Uterus (tissue), 4 donors: ENCODE data around the gene EFEMP2. TPM values are rescaled to one million over a fixed set of nuclear protein-coding genes. Genes with fewer than 3 reads are reported as not detected.

ENCODE experiments used
- DNase-seq, 2 donors: peaks; one replicate each; pipeline ENCODE4 v3.0.0-alpha.2; 2019 to 2020
- H3K27ac ChIP-seq, 2 donors: fragments of 200-600 bp; sonication (generic); 1 replicate in 1 of 2; 2 replicates in 1 of 2; pipeline ENCODE4 v1.5.1; 2016 to 2018
- H3K27me3 ChIP-seq, 2 donors: fragments of 200-600 bp; sonication (generic); one replicate each; pipeline ENCODE4 v1.5.1; 2018 to 2019; ENCODE audit warnings: control low read depth in 1 of 2
- H3K36me3 ChIP-seq, 2 donors: fragments of 200-600 bp; sonication (generic); one replicate each; pipeline ENCODE4 v1.5.1; 2019; ENCODE audit warnings: control low read depth in 1 of 2
- H3K4me1 ChIP-seq, 2 donors: fragments of 200-600 bp; sonication (generic); one replicate each; pipeline ENCODE4 v1.5.1; 2018 to 2019; ENCODE audit warnings: control low read depth in 1 of 2
- H3K4me3 ChIP-seq, 2 donors: fragments of 200-600 bp; sonication (generic); 1 replicate in 1 of 2; 2 replicates in 1 of 2; pipeline ENCODE4 v1.5.1; 2018 to 2019; ENCODE audit warnings: mild to moderate bottlenecking in 1 of 2
- H3K9me3 ChIP-seq, 2 donors: fragments of 200-600 bp; sonication (generic); one replicate each; pipeline ENCODE4 v1.5.1; 2019; ENCODE audit warnings: control low read depth in 1 of 2
- POLR2A ChIP-seq, 2 donors: fragments of 450-650 bp; IDR thresholded peaks; one replicate each; pipeline ENCODE4 v1.6.1; 2016; ENCODE audit warnings: antibody characterized with exemption in 2 of 2, mild to moderate bottlenecking in 1 of 2, moderate library complexity in 1 of 2
- intact Hi-C: fragments of 100-400 bp; cut with DNase I; formaldehyde crosslinking; loops from one replicate; pipeline ENCODE4 v1.15.1; 2023; ENCODE audit warnings: low total_unique reads
- total RNA-seq, 4 donors: library from RNA; depleted of rRNA in 3 of 4; stranded (reverse); fragments of >200 nt in 3 of 4; gene quantifications; one replicate each; pipeline versions ENCODE4 v1.1.0 to v1.2.4, GENCODE V29; 2014 to 2023
- TF ChIP-seq, protein P1 (sequence below), 4 experiments: fragments of 200-600 bp in 2 of 4; fragments of 450-650 bp in 2 of 4; sonication (generic) in 2 of 4; IDR thresholded peaks; one replicate each; pipeline ENCODE4 v1.5.1; 2016 to 2019; ENCODE audit warnings: antibody characterized with exemption in 4 of 4, mild to moderate bottlenecking in 2 of 4, moderate library complexity in 1 of 4
- donor health status: DM: yes; HTN: yes; CAD: no.

Gene EFEMP2
- total RNA-seq, 4 donors from 2014 or later: 56.1 to 165 (median 87.3) TPM

DNA sequence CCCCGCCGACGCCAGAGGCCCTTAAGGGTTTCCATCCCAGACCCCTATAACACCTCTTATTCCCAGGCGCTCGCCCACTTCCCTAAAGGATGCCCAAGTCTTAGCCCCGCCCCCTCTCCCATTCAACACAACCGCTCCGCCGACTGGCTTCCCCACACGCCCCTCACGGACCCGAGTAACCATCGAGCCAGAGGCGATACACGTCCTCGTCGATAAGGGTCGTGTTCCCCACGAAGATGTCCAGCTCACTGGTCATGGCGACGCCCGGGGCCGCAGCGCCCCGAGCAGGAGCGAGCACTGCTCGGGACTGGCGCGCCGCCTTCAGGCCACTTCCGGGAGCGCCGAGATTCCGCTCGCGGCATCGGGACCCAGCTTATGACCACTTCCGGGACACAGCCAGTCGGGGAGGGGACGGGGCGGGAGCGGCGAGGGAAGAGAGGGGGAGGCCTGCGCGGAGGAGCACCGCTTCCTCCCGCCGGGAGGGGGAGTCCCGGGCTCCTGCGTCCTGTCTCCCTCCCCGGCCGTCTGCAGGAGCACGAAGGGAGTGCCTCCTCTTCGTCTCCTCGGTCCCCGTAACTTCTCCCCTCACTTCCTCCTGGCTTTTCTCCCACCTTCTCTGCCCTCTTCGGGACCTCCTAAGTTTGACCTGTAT is 15.7 kb upstream of the EFEMP2 start, which contains the start of gene FIBP:
TSS of gene FIBP (minus strand) at position 309 of the 652 bp plus-strand sequence. CDS start at position 256, 53 bp downstream.
- intact Hi-C loops: no loop called here
- Histone ChIP-seq H3K4me3 (peak within 1 kb of the TSS; percentile 55 to 88), H3K9me3 (no peaks in the 10 kb centered on the region), H3K4me1 (peaks cover 4 to 21% of the 10 kb centered on the region in 2 donors), H3K27me3 (no peaks in the 10 kb centered on the region), H3K36me3 (no peaks in the 10 kb centered on the region), H3K27ac (peak within 1 kb of the TSS; percentile 96 to 97)
- DNase-seq: peak; percentile 98
- TF ChIP-seq, protein P1, sequence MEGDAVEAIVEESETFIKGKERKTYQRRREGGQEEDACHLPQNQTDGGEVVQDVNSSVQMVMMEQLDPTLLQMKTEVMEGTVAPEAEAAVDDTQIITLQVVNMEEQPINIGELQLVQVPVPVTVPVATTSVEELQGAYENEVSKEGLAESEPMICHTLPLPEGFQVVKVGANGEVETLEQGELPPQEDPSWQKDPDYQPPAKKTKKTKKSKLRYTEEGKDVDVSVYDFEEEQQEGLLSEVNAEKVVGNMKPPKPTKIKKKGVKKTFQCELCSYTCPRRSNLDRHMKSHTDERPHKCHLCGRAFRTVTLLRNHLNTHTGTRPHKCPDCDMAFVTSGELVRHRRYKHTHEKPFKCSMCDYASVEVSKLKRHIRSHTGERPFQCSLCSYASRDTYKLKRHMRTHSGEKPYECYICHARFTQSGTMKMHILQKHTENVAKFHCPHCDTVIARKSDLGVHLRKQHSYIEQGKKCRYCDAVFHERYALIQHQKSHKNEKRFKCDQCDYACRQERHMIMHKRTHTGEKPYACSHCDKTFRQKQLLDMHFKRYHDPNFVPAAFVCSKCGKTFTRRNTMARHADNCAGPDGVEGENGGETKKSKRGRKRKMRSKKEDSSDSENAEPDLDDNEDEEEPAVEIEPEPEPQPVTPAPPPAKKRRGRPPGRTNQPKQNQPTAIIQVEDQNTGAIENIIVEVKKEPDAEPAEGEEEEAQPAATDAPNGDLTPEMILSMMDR (IDR thresholded peaks at IDR 0.05): peak; percentile 73 to 95 (median 88)
- TF ChIP-seq POLR2A (IDR thresholded peaks at IDR 0.05): peak; percentile 92

DNA sequence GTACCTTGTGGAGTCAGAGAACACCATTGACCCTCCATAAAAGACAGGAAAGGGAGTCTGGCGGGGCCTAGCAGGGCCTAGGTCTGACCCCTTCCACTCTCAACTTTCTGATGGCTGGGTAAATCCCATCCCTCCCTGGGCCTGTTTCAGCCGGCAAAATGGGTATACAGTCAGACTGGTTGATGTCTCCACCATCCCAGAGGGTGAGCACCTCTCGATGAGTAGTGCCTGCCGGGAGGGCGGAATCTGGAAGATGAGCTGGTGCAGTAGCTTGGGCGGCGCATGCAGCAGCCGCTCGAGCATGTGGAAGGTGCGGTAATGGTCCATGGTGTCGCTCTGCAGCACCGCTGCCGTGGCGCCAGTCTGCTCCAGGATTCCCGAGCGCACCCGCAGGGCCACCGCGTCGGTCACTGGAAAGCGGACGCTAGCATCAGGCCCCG is 15.1 kb upstream of the EFEMP2 start:
- no peaks in the 10 kb centered on the region for H3K27me3 ChIP-seq
- H3K4me1 ChIP-seq: peaks cover 4 to 17% of the 10 kb centered on the region in 2 donors
- H3K4me3 ChIP-seq: peak overlapping the region; percentile 55 to 88
- intact Hi-C loops: no loop called here
- H3K36me3 ChIP-seq: no peaks in the 10 kb centered on the region
- H3K27ac ChIP-seq: peak overlapping the region; percentile 96 to 97
- DNase-seq: no peak
- TF ChIP-seq, protein P1 (IDR thresholded peaks at IDR 0.05): no peak
- TF ChIP-seq POLR2A (IDR thresholded peaks at IDR 0.05): no peak
- H3K9me3 ChIP-seq: no peaks in the 10 kb centered on the region

DNA sequence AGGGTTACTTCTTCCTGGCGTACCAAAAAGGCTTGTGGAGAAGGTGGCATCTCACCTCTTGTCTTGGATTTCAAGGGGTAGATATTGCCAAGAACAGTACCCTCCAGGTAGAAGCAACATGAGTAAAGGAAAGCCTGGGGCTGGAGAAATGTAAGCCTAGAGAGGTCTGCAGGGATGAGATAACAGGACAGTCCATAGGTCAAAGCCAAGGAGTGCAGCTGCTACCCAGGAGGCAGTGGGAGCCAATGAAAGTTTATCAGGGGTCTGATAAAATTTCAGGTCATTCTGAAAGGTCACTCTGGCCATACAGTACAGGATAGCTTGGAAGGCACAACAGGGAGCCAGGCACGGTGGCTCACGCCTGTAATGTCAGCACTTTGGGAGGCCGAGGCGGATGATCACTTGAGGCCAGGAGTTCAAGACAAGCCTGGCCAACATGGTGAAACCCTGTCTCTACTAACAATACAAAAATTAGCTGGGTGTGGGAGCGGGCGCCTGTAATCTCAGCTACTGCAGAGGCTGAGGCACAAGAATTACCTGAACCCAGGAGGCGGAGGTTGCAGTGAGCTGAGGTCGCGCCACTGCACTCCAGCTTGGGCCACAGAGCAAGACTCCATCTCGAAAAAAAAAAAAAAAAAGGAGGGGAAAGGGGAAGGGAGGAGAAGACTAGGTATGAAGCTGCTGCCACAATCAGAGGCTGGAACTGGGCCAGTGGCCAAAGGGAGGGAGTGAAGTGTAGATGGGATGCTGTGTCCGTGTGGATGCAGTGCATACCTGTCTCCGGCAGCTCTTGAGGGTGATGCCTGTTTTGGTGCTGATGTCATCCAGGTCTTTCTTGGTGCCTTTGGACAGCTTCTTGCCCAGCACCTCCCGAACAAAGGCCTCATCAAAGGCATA is 14.5 kb upstream of the EFEMP2 start:
- no peaks in the 10 kb centered on the region for H3K36me3 ChIP-seq
- H3K4me3 ChIP-seq: peak overlapping the region; percentile 55 to 88
- H3K27ac ChIP-seq: peak overlapping the region; percentile 96 to 97
- peak in 1 of 2 donors; percentile 52 for DNase-seq
- no peaks in the 10 kb centered on the region for H3K9me3 ChIP-seq
- TF ChIP-seq, protein P1 (IDR thresholded peaks at IDR 0.05): no peak
- no peak for TF ChIP-seq POLR2A (IDR thresholded peaks at IDR 0.05)
- H3K4me1 ChIP-seq: peaks cover 4 to 10% of the 10 kb centered on the region in 2 donors
- H3K27me3 ChIP-seq: no peaks in the 10 kb centered on the region
- intact Hi-C loops: no loop called here

DNA sequence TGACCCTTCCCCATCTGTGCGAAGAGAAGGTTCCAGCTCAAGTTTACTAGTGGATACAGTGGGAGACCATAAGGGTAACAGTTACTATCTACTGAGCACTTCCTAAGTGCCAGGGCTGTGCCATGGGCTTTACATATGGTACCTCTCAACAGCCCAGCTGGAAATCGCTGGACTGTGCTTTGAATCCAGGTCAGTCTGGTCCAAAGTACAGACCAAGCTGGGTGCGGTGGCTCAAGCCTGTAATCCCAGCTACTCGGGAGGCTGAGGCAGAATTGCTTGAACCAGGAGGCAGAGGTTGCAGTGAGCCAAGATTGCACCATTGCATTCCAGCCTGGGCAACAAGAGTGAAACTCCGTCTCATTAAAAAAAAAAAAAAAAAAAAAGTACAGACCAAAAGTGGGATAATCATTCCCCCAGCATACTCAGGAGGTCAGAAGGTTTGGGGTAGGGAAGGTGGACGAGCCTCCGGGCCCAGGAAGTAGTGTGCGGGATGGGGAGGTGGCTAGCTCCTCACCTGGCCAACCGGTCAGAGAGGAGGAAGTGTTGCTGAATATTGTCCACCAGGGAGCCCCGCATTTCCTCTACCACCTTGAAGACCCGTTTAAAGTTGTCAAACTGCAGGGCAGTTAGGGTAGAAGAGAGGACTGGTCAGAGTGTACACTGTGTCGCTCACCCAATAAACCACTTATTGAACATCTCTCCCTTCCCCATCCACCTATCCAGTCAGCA is 13.4 kb upstream of the EFEMP2 start:
- no peak overlapping the region for H3K4me3 ChIP-seq
- DNase-seq: no peak
- no peaks in the 10 kb centered on the region for H3K9me3 ChIP-seq
- no peaks in the 10 kb centered on the region for H3K27me3 ChIP-seq
- peaks cover 4 to 9% of the 10 kb centered on the region in 2 donors for H3K4me1 ChIP-seq
- H3K27ac ChIP-seq: no peak overlapping the region
- TF ChIP-seq, protein P1 (IDR thresholded peaks at IDR 0.05): no peak
- TF ChIP-seq POLR2A (IDR thresholded peaks at IDR 0.05): no peak
- intact Hi-C loops: no loop called here
- no peaks in the 10 kb centered on the region for H3K36me3 ChIP-seq
